Nephron progenitor cell (in vitro differentiated cells): ENCODE measurements around the gene FUT8.

ENCODE experiments used
- DNase-seq: peaks from one replicate; pipeline ENCODE4 v3.0.0; 2021
- H3K27ac Mint-ChIP-seq: 2 replicates; pipeline ENCODE4 v1.8.0; 2021; ENCODE audit warnings: mild to moderate bottlenecking, moderate library complexity, mixed read lengths
- H3K27me3 Mint-ChIP-seq: 2 replicates; pipeline ENCODE4 v1.8.0; 2021; ENCODE audit warnings: mild to moderate bottlenecking, low read depth, mixed read lengths; ENCODE audit not compliant: poor library complexity
- H3K36me3 Mint-ChIP-seq: 2 replicates; pipeline ENCODE4 v1.8.0; 2021; ENCODE audit warnings: low read depth, mixed read lengths
- H3K4me1 Mint-ChIP-seq: 2 replicates; pipeline ENCODE4 v1.8.0; 2021; ENCODE audit warnings: mixed read lengths
- H3K4me3 Mint-ChIP-seq: 2 replicates; pipeline ENCODE4 v1.8.0; 2021; ENCODE audit warnings: mild to moderate bottlenecking, moderate library complexity, mixed read lengths
- H3K9me3 Mint-ChIP-seq: 2 replicates; pipeline ENCODE4 v1.8.0; 2021; ENCODE audit warnings: mild to moderate bottlenecking, moderate library complexity, mixed read lengths
- TF ChIP-seq, protein P1 (sequence below): fragments of 200-600 bp; sonication (generic); IDR thresholded peaks from 2 replicates; pipeline ENCODE4 v1.5.0; 2021; ENCODE audit warnings: antibody characterized with exemption

Gene FUT8

DNA sequence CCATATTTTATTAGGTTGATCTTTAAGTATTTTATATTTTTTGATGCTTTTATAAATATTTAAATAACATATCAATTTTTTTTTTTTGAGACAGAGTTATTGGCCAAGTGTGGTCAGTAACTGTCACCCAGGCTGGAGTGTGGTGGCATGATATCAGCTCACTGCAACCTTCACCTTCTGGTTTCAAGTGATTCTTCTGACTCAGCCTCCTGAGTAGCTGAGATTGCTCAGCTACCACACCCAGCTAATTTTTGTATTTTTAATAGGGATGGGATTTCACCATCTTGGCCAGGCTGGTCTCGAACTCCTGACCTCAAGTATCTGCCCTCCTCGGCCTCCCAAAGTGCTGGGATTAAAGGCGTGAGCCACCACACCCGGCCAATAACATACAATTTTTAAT is 71.1 kb downstream of the FUT8 start:
- TF ChIP-seq, protein P1, sequence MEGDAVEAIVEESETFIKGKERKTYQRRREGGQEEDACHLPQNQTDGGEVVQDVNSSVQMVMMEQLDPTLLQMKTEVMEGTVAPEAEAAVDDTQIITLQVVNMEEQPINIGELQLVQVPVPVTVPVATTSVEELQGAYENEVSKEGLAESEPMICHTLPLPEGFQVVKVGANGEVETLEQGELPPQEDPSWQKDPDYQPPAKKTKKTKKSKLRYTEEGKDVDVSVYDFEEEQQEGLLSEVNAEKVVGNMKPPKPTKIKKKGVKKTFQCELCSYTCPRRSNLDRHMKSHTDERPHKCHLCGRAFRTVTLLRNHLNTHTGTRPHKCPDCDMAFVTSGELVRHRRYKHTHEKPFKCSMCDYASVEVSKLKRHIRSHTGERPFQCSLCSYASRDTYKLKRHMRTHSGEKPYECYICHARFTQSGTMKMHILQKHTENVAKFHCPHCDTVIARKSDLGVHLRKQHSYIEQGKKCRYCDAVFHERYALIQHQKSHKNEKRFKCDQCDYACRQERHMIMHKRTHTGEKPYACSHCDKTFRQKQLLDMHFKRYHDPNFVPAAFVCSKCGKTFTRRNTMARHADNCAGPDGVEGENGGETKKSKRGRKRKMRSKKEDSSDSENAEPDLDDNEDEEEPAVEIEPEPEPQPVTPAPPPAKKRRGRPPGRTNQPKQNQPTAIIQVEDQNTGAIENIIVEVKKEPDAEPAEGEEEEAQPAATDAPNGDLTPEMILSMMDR: no peak
- peaks cover 3% of the 10 kb centered on the region for H3K36me3 Mint-ChIP-seq
- no peak overlapping the region for H3K27ac Mint-ChIP-seq
- no peak for DNase-seq
- H3K4me1 Mint-ChIP-seq: peaks cover 25% of the 10 kb centered on the region
- H3K4me3 Mint-ChIP-seq: no peak overlapping the region
- H3K9me3 Mint-ChIP-seq: peaks cover 2% of the 10 kb centered on the region
- H3K27me3 Mint-ChIP-seq: peaks cover 7% of the 10 kb centered on the region

GRCh38 chr14:65485516-65485915 is 73.0 kb downstream of the FUT8 start:
- no peak for DNase-seq
- TF ChIP-seq, protein P1: no peak
- H3K27ac Mint-ChIP-seq: no peak overlapping the region
- no peaks in the 10 kb centered on the region for H3K36me3 Mint-ChIP-seq
- H3K9me3 Mint-ChIP-seq: no peaks in the 10 kb centered on the region
- H3K4me3 Mint-ChIP-seq: no peak overlapping the region
- peaks cover 7% of the 10 kb centered on the region for H3K27me3 Mint-ChIP-seq
- H3K4me1 Mint-ChIP-seq: peaks cover 22% of the 10 kb centered on the region

DNA sequence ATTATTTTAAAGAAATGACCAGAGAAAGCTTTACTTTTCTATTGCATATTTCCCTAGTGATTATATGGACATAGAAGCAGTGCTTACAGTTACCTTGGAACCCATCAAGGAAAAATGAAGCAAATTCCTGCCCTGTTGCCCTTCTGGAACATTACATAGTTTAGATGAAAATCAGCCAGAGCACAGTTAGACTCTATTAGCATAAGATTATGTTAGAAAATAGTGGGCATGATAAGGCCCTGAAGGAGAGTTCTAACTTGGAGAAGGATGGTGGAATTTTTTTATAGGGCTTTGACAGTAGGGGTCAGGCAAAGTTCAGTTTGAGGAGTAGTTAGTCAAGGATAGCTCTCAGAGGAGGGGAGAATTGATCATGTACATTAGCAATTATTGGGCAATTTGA is 74.3 kb downstream of the FUT8 start:
- no peak for DNase-seq
- Mint-ChIP-seq H3K36me3 (no peaks in the 10 kb centered on the region), H3K4me3 (no peak overlapping the region), H3K9me3 (no peaks in the 10 kb centered on the region), H3K27ac (no peak overlapping the region), H3K4me1 (peaks cover 21% of the 10 kb centered on the region), H3K27me3 (peaks cover 4% of the 10 kb centered on the region)
- TF ChIP-seq, protein P1: no peak

DNA sequence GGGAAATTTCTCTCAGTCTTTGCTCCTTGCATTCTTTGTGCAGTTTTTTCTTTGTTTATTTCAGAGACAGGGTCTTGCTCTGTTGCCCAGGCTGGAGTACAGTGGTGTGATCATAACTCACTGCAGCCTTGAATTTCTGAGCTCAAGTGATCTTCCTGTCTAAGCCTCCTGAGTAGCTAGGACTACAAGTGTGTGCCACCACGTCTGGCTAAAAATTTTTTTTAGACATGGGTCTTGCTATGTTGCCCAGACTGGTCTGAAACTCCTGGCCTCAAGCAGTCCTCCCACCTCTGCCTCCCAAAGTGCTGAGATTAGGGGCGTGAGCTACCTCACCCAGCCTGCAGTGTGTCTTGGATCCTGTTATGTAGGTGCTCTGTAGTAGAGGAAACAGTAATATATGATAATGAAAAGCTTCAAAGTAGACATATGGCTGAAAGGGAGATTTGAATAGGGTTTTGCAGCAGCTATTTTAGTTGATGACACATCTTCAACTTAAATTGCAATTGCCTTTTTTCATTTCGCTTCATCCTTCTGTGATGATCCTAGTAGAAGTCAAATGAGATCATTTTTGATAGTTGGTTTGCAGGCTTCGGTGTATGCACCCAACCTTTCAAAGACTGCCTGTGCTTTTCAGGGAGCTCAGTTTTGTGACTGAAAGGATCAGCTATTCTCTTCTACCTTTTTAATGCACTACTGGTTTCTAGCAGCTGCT is 75.4 kb downstream of the FUT8 start:
- H3K4me1 Mint-ChIP-seq: peaks cover 10% of the 10 kb centered on the region
- no peaks in the 10 kb centered on the region for H3K36me3 Mint-ChIP-seq
- H3K4me3 Mint-ChIP-seq: no peak overlapping the region
- TF ChIP-seq, protein P1: no peak
- H3K27ac Mint-ChIP-seq: no peak overlapping the region
- no peaks in the 10 kb centered on the region for H3K9me3 Mint-ChIP-seq
- peaks cover 4% of the 10 kb centered on the region for H3K27me3 Mint-ChIP-seq
- no peak for DNase-seq

DNA sequence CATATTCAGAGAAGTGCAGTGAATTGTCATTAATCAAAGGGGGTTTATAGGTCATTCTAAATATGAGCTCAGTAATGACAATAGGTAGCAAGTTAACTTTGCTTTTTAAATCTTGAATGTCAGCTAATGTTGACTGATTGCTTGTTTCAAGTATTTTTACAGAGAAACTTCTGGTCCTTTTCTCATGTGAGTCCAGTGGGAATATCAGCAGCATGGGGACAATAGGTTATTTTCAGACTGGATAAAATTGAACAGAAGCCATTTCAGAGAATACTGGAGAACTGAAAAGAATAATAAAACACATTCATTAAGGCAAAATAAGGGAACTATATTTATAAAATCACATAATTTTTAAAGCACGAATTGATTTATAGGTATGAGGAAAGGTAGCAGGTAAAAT is 78.7 kb downstream of the FUT8 start:
- peaks cover 4% of the 10 kb centered on the region for H3K27me3 Mint-ChIP-seq
- no peak overlapping the region for H3K4me3 Mint-ChIP-seq
- H3K36me3 Mint-ChIP-seq: peaks cover 1% of the 10 kb centered on the region
- no peaks in the 10 kb centered on the region for H3K4me1 Mint-ChIP-seq
- TF ChIP-seq, protein P1: no peak
- DNase-seq: no peak
- peaks cover 2% of the 10 kb centered on the region for H3K9me3 Mint-ChIP-seq
- no peak overlapping the region for H3K27ac Mint-ChIP-seq

- TF ChIP-seq, protein P1: no peak
- Mint-ChIP-seq H3K36me3 (peaks cover 5% of the 10 kb centered on the region), H3K4me1 (no peaks in the 10 kb centered on the region), H3K4me3 (no peak overlapping the region), H3K9me3 (peaks cover 9% of the 10 kb centered on the region), H3K27ac (peak overlapping the region; percentile 19), H3K27me3 (no peaks in the 10 kb centered on the region)
- no peak for DNase-seq
Measured at GRCh38 chr14:65492266-65492665, 79.7 kb downstream of the FUT8 start.
